ENCODE measurements around the gene ART4. TPM values are rescaled to one million over a fixed set of nuclear protein-coding genes. Genes with fewer than 3 reads are reported as not detected.

The ART4 gene
- total RNA-seq, 8 experiments from 2014 or later, result 0.04 to 0.43 (median 0.26) TPM

Other genes starting within 250 kb of the ART4 start
- gene GUCY2C, start 146.9 kb downstream of the ART4 start, total RNA-seq, result under 1 TPM in 1 of 8 experiments, not detected in 7; 0.07 TPM
- 10 to 100 TPM; 14.5 to 38.5 (median 29.6) TPM for gene WBP11, start 40.0 kb downstream of the ART4 start, total RNA-seq
- 1 to 10 TPM; 1.9 to 4.5 (median 2.5) TPM for gene C12orf60, start 39.9 kb downstream of the ART4 start, total RNA-seq
- 10 to 100 TPM in 1 of 8 experiments, 1 to 10 TPM in 2, under 1 TPM in 5; 0.41 to 14.0 (median 0.75) TPM for gene SMCO3, start 29.3 kb downstream of the ART4 start, total RNA-seq
- 100 to 1,000 TPM in 2 of 8 experiments, 10 to 100 TPM in 2, 1 to 10 TPM in 1, under 1 TPM in 2, not detected in 1; 0.05 to 532 (median 26.8) TPM for gene MGP, start 42.3 kb upstream of the ART4 start, total RNA-seq
- gene ERP27, start 95.0 kb upstream of the ART4 start, total RNA-seq, result 1 to 10 TPM in 1 of 8 experiments, under 1 TPM in 3, not detected in 4; 0.15 to 1.9 (median 0.36) TPM
- 1 to 10 TPM in 4 of 8 experiments, under 1 TPM in 4; 0.11 to 6.1 (median 1.2) TPM for gene ARHGDIB, start 118.1 kb upstream of the ART4 start, total RNA-seq
- not detected for gene PDE6H, start 129.5 kb upstream of the ART4 start, total RNA-seq